ENCODE data around the gene SLC38A10. TPM values are rescaled to one million over a fixed set of nuclear protein-coding genes. Genes with fewer than 3 reads are reported as not detected.

The SLC38A10 gene
- total RNA-seq, 1 donor from 2014 or later = 87.3 TPM

- no peak for TF ChIP-seq CTCF (IDR thresholded peaks at IDR 0.05)
- Histone ChIP-seq H3K27ac (no peak overlapping the region), H3K9me3 (no peaks in the 10 kb centered on the region), H3K36me3 (peaks cover 39% of the 10 kb centered on the region), H3K27me3 (no peaks in the 10 kb centered on the region), H3K4me3 (no peak overlapping the region), H3K4me1 (peaks cover under 1% of the 10 kb centered on the region)
- intact Hi-C loops (cut with DNase I) = no loop called here
- no peak for DNase-seq
- no peak for ATAC-seq
These were observed 63.1 kb downstream of the SLC38A10 start for GRCh38 chr17:81231766-81232581.

DNA sequence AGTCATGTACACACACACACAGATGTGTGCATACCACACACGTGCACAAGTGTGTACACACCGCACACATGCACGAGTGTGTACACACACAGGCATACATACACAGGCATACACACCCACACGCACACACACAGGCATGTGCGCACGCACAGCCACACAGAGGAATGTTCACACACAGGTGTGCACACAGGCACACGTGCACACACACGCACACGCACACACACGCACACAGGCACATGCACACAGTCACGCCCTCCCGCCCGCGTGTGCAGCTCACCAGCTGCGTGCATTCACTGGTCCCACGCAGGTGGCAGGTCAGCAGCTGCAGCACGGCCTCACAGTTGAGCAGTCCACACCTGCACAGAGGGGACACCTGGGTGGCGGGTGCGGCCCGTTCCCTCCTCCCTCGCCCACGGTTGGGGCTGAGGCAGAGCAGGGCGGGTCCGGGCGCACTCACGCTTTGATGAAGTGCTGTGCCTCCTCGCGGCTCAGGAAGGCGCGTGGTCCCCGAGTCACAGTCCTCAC, 63.9 kb downstream of the SLC38A10 start:
- no peak overlapping the region for H3K27ac ChIP-seq
- no peaks in the 10 kb centered on the region for H3K9me3 ChIP-seq
- H3K27me3 ChIP-seq = no peaks in the 10 kb centered on the region
- DNase-seq (no peak), ATAC-seq (no peak)
- H3K4me1 ChIP-seq = no peaks in the 10 kb centered on the region
- TF ChIP-seq CTCF (IDR thresholded peaks at IDR 0.05) = no peak
- no peak overlapping the region for H3K4me3 ChIP-seq
- intact Hi-C loops (cut with DNase I) = no loop called here
- H3K36me3 ChIP-seq = peaks cover 39% of the 10 kb centered on the region

- Histone ChIP-seq H3K9me3 (no peaks in the 10 kb centered on the region), H3K4me3 (no peak overlapping the region), H3K27ac (no peak overlapping the region), H3K4me1 (no peaks in the 10 kb centered on the region), H3K36me3 (peaks cover 39% of the 10 kb centered on the region), H3K27me3 (no peaks in the 10 kb centered on the region)
- intact Hi-C loops (cut with DNase I) = no loop called here
- TF ChIP-seq CTCF (IDR thresholded peaks at IDR 0.05) = peak; percentile 22
- peak; percentile 4 for ATAC-seq
- no peak for DNase-seq
These were observed 64.9 kb downstream of the SLC38A10 start for GRCh38 chr17:81230043-81230820.

GRCh38 chr17:81229666-81229920, 65.5 kb downstream of the SLC38A10 start:
- intact Hi-C loops (cut with DNase I) = no loop called here
- Histone ChIP-seq H3K27me3 (no peaks in the 10 kb centered on the region), H3K4me1 (no peaks in the 10 kb centered on the region), H3K36me3 (peaks cover 39% of the 10 kb centered on the region), H3K4me3 (no peak overlapping the region), H3K9me3 (no peaks in the 10 kb centered on the region), H3K27ac (no peak overlapping the region)
- no peak for TF ChIP-seq CTCF (IDR thresholded peaks at IDR 0.05)
- no peak for ATAC-seq
- DNase-seq = no peak

DNA sequence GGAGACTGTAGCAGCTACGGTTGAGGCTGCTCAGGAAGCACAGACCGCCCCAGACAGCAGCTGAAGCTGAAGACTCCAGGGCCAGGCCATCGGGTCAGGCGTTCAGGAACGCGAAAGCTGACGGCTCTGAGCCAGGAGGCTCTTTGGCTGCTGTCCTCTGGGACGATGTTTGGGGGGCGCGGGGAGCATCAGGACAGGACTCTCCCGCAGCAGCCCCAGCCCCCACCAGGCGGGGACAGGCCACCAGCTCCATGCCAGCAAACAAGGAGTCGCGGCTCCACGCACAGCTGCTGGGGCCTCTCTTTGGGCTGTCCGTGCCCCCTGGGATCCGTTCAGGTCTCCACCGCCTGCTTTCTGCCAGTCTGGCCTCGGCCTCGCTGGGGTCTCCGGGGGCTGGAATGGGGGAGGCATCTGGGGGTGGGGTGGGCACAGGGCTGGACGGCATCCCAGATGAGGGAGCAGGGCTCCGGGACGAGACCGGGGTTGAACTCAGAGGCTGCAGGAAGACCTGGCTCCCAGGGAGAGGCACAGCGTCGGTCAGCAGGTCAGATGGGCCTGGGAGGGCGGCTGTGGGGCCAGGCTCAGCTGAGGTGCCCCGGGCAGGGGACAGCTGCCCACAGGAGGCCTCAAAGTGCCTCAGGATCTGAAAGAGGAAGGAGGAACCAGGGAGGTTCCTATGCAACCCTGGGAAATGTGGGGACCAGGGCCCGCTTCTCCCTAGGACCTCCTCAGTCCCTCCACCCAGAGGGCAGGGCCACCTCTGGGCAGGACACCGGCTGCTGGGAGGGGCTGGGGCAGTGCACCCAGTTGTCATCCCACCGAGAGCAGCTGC, 66.1 kb downstream of the SLC38A10 start:
- no peak overlapping the region for H3K27ac ChIP-seq
- intact Hi-C loops (cut with DNase I) = no loop called here
- DNase-seq (no peak), ATAC-seq (no peak)
- H3K4me1 ChIP-seq = no peaks in the 10 kb centered on the region
- H3K9me3 ChIP-seq = no peaks in the 10 kb centered on the region
- no peak for TF ChIP-seq CTCF (IDR thresholded peaks at IDR 0.05)
- H3K27me3 ChIP-seq = no peaks in the 10 kb centered on the region
- H3K4me3 ChIP-seq = no peak overlapping the region
- H3K36me3 ChIP-seq = peaks cover 39% of the 10 kb centered on the region

Data from upper lobe of right lung (tissue), 1 donor.